Measurements from ENCODE around the gene HRC.
"Not testable (repeated sequence)": the region's sequence is repeated elsewhere in the genome, so short reads cannot be mapped to it uniquely, and the experiment has no call there.

The HRC gene

DNA sequence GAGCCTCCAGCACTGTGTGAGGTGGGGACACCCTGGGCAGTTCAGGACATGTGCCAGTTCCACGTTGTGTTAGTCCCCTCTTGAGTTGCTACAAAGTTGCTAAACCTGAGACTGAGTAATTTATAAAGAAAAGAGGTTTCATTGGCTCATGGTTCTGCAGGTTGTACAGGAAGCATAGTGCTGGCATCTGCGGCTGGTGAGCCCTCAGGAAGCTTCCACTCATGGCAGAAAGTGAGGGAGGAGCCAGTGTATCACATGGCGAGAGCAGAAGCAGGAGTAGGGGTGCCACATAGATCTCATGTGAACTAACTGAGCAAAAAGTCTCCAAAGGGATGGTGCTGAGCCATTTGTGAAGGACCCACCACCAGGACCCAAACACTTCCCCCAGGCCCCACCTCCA is 35.6 kb upstream of the HRC start:
- DNase-seq (ENCODE audit: low spot score): no peak
- TF ChIP-seq, protein P1, sequence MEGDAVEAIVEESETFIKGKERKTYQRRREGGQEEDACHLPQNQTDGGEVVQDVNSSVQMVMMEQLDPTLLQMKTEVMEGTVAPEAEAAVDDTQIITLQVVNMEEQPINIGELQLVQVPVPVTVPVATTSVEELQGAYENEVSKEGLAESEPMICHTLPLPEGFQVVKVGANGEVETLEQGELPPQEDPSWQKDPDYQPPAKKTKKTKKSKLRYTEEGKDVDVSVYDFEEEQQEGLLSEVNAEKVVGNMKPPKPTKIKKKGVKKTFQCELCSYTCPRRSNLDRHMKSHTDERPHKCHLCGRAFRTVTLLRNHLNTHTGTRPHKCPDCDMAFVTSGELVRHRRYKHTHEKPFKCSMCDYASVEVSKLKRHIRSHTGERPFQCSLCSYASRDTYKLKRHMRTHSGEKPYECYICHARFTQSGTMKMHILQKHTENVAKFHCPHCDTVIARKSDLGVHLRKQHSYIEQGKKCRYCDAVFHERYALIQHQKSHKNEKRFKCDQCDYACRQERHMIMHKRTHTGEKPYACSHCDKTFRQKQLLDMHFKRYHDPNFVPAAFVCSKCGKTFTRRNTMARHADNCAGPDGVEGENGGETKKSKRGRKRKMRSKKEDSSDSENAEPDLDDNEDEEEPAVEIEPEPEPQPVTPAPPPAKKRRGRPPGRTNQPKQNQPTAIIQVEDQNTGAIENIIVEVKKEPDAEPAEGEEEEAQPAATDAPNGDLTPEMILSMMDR (IDR thresholded peaks at IDR 0.05; ENCODE audit: borderline replicate concordance, control extremely low read depth, extremely low read depth, insufficient read depth, missing control alignments): no peak
- in situ Hi-C loops (cut with MboI; ENCODE audit: low sequenced_read_pairs, unreplicated experiment): no loop called here

DNA sequence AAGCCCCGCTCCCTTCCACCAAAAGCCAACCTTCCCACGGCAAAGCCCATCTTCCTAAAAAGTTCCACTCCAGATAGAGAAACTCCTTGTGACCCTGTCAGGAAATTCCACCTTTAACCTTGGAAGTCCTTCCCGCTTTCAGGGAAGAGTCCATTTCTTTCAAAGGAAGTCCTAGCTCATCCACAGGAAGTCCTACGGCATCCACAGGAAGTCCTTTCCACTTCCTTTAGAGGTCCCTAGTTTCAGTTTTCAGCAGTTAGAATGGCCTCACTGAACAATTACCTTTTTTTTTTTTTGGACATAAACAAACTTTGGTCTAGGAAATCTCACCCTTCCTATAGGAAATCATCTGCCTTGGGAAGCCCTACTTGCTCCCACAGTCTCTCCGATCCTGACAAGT is 34.1 kb upstream of the HRC start:
- in situ Hi-C loops (cut with MboI; ENCODE audit: low sequenced_read_pairs, unreplicated experiment): no loop called here
- TF ChIP-seq, protein P1 (IDR thresholded peaks at IDR 0.05; ENCODE audit: borderline replicate concordance, control extremely low read depth, extremely low read depth, insufficient read depth, missing control alignments): no peak
- no peak for DNase-seq (ENCODE audit: low spot score)

DNA sequence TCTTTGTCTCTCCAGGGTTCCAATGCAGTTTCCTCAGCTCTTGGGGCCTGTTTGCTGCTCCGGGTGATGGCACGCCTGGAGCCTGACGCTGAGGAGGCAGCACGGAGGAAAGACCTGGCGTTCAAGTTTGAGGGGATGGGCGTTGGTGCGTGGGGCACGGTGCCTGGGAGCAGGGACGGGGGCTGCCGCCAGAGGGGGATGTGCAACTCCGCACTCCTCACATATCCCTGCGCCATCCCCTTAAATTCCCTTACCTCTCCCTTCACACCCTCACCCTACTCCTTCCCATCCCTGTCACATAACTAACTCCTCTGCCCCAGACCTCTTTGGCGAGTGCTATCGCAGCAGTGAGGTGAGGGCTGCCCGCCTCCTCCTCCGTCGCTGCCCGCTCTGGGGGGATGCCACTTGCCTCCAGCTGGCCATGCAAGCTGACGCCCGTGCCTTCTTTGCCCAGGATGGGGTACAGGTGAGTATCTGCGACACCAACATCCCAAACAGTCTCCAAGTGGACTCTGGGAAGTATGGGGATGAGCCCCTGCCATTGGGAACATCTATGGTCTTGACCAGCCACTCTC is 33.5 kb upstream of the HRC start:
- in situ Hi-C loops (cut with MboI; ENCODE audit: low sequenced_read_pairs, unreplicated experiment): no loop called here
- peak; percentile 11 for DNase-seq (ENCODE audit: low spot score)
- TF ChIP-seq, protein P1 (IDR thresholded peaks at IDR 0.05; ENCODE audit: borderline replicate concordance, control extremely low read depth, extremely low read depth, insufficient read depth, missing control alignments): no peak

DNA sequence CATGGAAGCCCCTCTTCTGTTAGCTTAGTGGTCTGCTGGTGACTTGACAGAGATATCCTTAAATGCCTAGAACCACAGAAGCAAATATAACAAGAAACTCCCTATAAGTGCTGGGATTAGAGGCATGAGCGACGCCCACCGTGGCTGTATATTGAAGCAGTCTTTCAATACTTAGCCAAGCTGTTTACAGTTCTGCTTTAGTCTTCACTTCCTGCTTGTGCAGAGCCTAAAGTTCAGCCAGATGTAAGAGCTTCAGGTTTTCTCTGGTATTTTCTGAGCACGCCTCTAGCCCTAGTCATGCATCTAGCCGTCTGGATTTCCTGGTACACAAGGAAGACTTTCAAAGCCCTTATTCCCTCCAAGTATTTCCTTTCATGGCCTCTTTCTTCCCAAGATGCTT is 30.9 kb upstream of the HRC start:
- TF ChIP-seq, protein P1 (IDR thresholded peaks at IDR 0.05; ENCODE audit: borderline replicate concordance, control extremely low read depth, extremely low read depth, insufficient read depth, missing control alignments): no peak
- DNase-seq (ENCODE audit: low spot score): peak; percentile 6
- in situ Hi-C loops (cut with MboI; ENCODE audit: low sequenced_read_pairs, unreplicated experiment): no loop called here

DNA sequence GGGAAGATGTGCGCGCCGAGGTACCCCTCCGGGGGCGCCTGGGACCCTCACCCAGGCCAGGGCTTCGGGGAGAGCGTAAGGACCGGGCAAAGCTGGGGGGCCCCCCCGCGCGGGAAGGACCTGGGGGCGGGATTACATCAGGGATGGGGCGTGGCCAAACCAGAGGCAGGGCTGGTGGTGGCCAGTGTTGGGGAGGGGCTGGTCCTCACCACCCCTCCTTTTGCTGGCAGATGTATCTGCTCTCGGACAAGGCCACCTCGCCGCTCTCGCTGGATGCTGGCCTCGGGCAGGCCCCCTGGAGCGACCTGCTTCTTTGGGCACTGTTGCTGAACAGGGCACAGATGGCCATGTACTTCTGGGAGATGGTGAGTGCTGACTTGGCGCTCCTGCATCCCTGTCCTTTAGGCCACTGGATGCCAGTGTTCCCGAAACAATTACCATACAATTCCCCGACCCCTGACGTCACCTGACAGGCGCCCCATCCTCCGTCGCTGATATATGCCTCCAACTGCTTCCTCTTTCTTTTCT is 27.7 kb upstream of the HRC start:
- in situ Hi-C loops (cut with MboI; ENCODE audit: low sequenced_read_pairs, unreplicated experiment): no loop called here
- TF ChIP-seq, protein P1 (IDR thresholded peaks at IDR 0.05; ENCODE audit: borderline replicate concordance, control extremely low read depth, extremely low read depth, insufficient read depth, missing control alignments): no peak
- DNase-seq (ENCODE audit: low spot score): no peak

DNA sequence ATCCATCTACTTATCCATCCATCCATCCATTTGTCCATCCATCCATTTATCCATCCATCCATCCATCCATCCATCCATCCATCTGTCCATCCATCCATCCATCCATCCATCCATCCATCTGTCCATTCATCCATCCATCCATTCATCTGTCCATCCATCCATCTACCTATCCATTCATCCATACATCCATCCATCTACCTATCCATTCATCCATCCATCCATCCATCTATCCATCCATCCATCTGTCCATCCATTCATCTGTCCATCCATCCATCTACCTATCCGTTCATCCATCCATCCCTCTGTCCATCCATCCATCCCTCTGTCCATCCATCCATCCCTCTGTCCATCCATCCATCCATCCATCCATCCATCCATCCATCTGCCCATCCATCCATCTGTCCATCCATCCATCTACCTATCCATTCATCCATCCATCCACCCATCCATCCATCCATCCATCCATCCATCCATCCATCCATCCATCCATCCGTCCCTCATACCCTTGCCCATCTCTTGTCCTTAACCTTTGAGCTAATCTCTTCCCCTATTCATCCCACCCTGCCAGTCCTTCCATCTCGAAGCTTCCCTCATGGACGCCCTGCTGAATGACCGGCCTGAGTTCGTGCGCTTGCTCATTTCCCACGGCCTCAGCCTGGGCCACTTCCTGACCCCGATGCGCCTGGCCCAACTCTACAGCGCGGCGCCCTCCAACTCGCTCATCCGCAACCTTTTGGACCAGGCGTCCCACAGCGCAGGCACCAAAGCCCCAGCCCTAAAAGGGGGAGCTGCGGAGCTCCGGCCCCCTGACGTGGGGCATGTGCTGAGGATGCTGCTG is 27.0 kb upstream of the HRC start:
- DNase-seq (ENCODE audit: low spot score); in situ Hi-C loops (cut with MboI; ENCODE audit: low sequenced_read_pairs, unreplicated experiment): not testable (repeated sequence)

DNA sequence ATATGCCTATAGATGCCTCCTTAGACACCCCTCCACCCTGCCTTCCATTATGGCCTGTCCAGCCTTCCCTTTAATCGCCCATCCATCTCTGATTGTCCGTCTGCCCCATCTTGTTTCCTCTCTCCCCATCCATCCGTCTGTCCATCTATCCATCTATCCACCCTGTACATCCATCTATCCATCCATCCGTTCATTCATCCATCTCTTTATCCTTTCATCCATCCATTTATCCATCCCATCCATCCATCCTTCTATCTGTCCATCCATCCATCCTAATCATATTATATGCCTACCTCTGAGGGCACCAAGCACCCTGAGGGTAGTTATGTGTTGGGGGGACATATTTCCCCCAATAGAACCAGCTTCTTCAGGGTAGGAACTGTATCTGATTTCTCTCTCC is 25.5 kb upstream of the HRC start:
- no peak for DNase-seq (ENCODE audit: low spot score)
- in situ Hi-C loops (cut with MboI; ENCODE audit: low sequenced_read_pairs, unreplicated experiment): no loop called here
- TF ChIP-seq, protein P1 (IDR thresholded peaks at IDR 0.05; ENCODE audit: borderline replicate concordance, control extremely low read depth, extremely low read depth, insufficient read depth, missing control alignments): no peak

All from GM13976 (cell line).